Measurements from ENCODE around the gene SEMA5A. TPM values are rescaled to one million over a fixed set of nuclear protein-coding genes. Genes with fewer than 3 reads are reported as not detected.

SEMA5A gene
- total RNA-seq, 4 donors from 2014 or later = 0.46 to 3.2 (median 1.7) TPM

GRCh38 chr5:9343146-9343850 lies 202.6 kb downstream of the SEMA5A start:
- Histone ChIP-seq H3K27ac (no peak overlapping the region), H3K27me3 (no peaks in the 10 kb centered on the region), H3K4me3 (no peak overlapping the region), H3K9me3 (no peaks in the 10 kb centered on the region), H3K36me3 (no peaks in the 10 kb centered on the region), H3K4me1 (no peaks in the 10 kb centered on the region)
- no peak for DNase-seq
- intact Hi-C loops (cut with DNase I; ENCODE audit: low total_unique reads) = no loop called here
- no peak for TF ChIP-seq CTCF (IDR thresholded peaks at IDR 0.05 in 4 of 5, conservative IDR thresholded peaks at IDR 0.05 in 1 of 5)
- in situ Hi-C loops (cut with MboI; ENCODE audit: low sequenced_read_pairs in 4 of 4) = no loop called here
- ATAC-seq = no peak

GRCh38 chr5:9342161-9342787 lies 203.6 kb downstream of the SEMA5A start:
- ATAC-seq = no peak
- in situ Hi-C loops (cut with MboI; ENCODE audit: low sequenced_read_pairs in 4 of 4) = no loop called here

GRCh38 chr5:9340085-9340484 lies 205.8 kb downstream of the SEMA5A start:
- intact Hi-C loops (cut with DNase I; ENCODE audit: low total_unique reads) (no loop called here), in situ Hi-C loops (cut with MboI; ENCODE audit: low sequenced_read_pairs in 4 of 4) (no loop called here)
- no peaks in the 10 kb centered on the region for H3K4me1 ChIP-seq
- no peak for TF ChIP-seq CTCF (IDR thresholded peaks at IDR 0.05 in 4 of 5, conservative IDR thresholded peaks at IDR 0.05 in 1 of 5)
- ATAC-seq = no peak
- no peaks in the 10 kb centered on the region for H3K36me3 ChIP-seq
- H3K9me3 ChIP-seq = no peaks in the 10 kb centered on the region
- no peak for DNase-seq
- no peaks in the 10 kb centered on the region for H3K27me3 ChIP-seq
- H3K4me3 ChIP-seq = no peak overlapping the region
- no peak overlapping the region for H3K27ac ChIP-seq

More at GRCh38 chr5:9342161-9342787, 203.6 kb downstream of the SEMA5A start:
- Histone ChIP-seq H3K4me1 (no peaks in the 10 kb centered on the region), H3K36me3 (no peaks in the 10 kb centered on the region), H3K27me3 (no peaks in the 10 kb centered on the region), H3K9me3 (no peaks in the 10 kb centered on the region), H3K4me3 (no peak overlapping the region), H3K27ac (no peak overlapping the region)
- TF ChIP-seq CTCF (IDR thresholded peaks at IDR 0.05 in 4 of 5, conservative IDR thresholded peaks at IDR 0.05 in 1 of 5) = no peak
- no peak for TF ChIP-seq POLR2A (IDR thresholded peaks at IDR 0.05)
- DNase-seq = no peak
- intact Hi-C loops (cut with DNase I; ENCODE audit: low total_unique reads) = no loop called here

GRCh38 chr5:9339206-9339818 lies 206.6 kb downstream of the SEMA5A start:
- intact Hi-C loops (cut with DNase I; ENCODE audit: low total_unique reads) (no loop called here), in situ Hi-C loops (cut with MboI; ENCODE audit: low sequenced_read_pairs in 4 of 4) (no loop called here)
- H3K27me3 ChIP-seq = no peaks in the 10 kb centered on the region
- no peaks in the 10 kb centered on the region for H3K9me3 ChIP-seq
- no peaks in the 10 kb centered on the region for H3K4me1 ChIP-seq
- no peak for ATAC-seq
- H3K4me3 ChIP-seq = no peak overlapping the region
- H3K36me3 ChIP-seq = no peaks in the 10 kb centered on the region
- no peak overlapping the region for H3K27ac ChIP-seq
- TF ChIP-seq CTCF (IDR thresholded peaks at IDR 0.05 in 4 of 5, conservative IDR thresholded peaks at IDR 0.05 in 1 of 5) (no peak), POLR2A (IDR thresholded peaks at IDR 0.05) (no peak)
- no peak for DNase-seq

Data from gastrocnemius medialis (tissue), 4 donors.